Ishikawa (cell line): ENCODE measurements around the gene CCDC78.

Experiments used
- CEBPB ChIP-seq: IDR thresholded peaks from 2 replicates; pipeline ENCODE4 v1.6.1; 2012
- CREB1 ChIP-seq: IDR thresholded peaks from 2 replicates; pipeline ENCODE4 v1.6.1; 2012; ENCODE audit warnings: low read depth
- EGR1 ChIP-seq: IDR thresholded peaks from 2 replicates; pipeline ENCODE4 v1.6.1; 2012
- EP300 ChIP-seq: IDR thresholded peaks from 2 replicates; pipeline ENCODE4 v1.6.1; 2012; ENCODE audit warnings: borderline replicate concordance
- FOXM1 ChIP-seq: IDR thresholded peaks from 2 replicates; pipeline ENCODE4 v1.6.1; 2012; ENCODE audit warnings: low read depth, borderline replicate concordance
- NFIC ChIP-seq: IDR thresholded peaks from 2 replicates; pipeline ENCODE4 v1.6.1; 2012
- RAD21 ChIP-seq: IDR thresholded peaks from 2 replicates; pipeline ENCODE4 v1.6.1; 2012; ENCODE audit warnings: low read depth
- TAF1 ChIP-seq: IDR thresholded peaks from 2 replicates; pipeline ENCODE4 v1.6.1; 2012; ENCODE audit warnings: low read depth, mild to moderate bottlenecking
- TCF12 ChIP-seq: IDR thresholded peaks from 2 replicates; pipeline ENCODE4 v1.6.1; 2012; ENCODE audit warnings: low read depth
- TEAD4 ChIP-seq: IDR thresholded peaks from 2 replicates; pipeline ENCODE4 v1.6.1; 2012
- USF1 ChIP-seq: IDR thresholded peaks from 2 replicates; pipeline ENCODE4 v1.6.1; 2012
- YY1 ChIP-seq: IDR thresholded peaks from 2 replicates; pipeline ENCODE4 v1.6.1; 2012; ENCODE audit warnings: low read depth
- ZBTB7A ChIP-seq: IDR thresholded peaks from 2 replicates; pipeline ENCODE4 v1.6.1; 2012; ENCODE audit warnings: low read depth
- TF ChIP-seq, protein P1 (sequence below): IDR thresholded peaks from 2 replicates; pipeline ENCODE4 v1.6.1; 2012
- TF ChIP-seq, protein P2 (sequence below): IDR thresholded peaks from 2 replicates; pipeline ENCODE4 v1.6.1; 2012; ENCODE audit warnings: low read depth, mild to moderate bottlenecking

Gene CCDC78

DNA sequence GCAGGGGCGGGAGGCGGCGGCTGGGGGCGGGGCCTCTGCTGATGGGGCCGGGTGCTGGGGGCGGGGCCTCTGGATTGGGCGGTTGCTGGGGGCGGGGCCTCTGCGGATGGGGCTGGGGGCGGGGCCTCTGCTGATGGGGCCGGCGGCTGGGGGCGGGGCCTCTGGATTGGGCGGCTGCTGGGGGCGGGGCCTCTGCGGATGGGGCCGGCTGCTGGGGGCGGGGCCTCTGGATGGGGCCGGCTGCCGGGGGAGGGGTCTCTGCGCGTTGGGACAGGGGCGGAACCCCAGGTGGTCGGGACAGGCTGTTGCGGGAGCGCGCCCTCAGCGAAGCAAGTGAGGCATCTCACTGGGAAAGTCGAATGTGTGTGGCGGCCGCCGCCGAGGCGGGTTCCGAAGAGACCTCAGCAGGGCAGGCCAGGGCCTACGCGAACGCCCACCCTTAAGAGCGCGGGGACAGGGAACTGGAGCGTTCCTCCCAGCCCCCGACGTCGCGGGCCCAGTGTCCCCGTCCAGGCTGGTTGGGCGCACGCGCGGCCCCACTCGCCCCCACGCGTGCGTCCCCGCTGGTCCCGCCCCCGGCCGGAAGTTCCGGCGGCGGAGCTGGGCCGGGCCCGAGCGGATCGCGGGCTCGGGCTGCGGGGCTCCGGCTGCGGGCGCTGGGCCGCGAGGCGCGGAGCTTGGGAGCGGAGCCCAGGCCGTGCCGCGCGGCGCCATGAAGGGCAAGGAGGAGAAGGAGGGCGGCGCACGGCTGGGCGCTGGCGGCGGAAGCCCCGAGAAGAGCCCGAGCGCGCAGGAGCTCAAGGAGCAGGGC is 46.2 kb downstream of the CCDC78 start, which contains the start of gene STUB1:
TSS of gene STUB1 (plus strand) at position 597 of the 811 bp plus-strand sequence. CDS start at position 713, 116 bp downstream.
- TF ChIP-seq EP300 (no peak), FOXM1 (no peak), YY1 (no peak), USF1 (no peak), EGR1 (peak; percentile 69), CREB1 (no peak), NFIC (no peak), CEBPB (no peak), TAF1 (peak; percentile 77), ZBTB7A (peak; percentile 72; the same call in 1 of the 2 replicates), RAD21 (no peak), TEAD4 (0 out of 2 replicates have a peak, but pooled peaks have one; percentile 20), TCF12 (no peak)
- TF ChIP-seq, protein P1, sequence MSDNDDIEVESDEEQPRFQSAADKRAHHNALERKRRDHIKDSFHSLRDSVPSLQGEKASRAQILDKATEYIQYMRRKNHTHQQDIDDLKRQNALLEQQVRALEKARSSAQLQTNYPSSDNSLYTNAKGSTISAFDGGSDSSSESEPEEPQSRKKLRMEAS, result peak; percentile 66
- TF ChIP-seq, protein P2, sequence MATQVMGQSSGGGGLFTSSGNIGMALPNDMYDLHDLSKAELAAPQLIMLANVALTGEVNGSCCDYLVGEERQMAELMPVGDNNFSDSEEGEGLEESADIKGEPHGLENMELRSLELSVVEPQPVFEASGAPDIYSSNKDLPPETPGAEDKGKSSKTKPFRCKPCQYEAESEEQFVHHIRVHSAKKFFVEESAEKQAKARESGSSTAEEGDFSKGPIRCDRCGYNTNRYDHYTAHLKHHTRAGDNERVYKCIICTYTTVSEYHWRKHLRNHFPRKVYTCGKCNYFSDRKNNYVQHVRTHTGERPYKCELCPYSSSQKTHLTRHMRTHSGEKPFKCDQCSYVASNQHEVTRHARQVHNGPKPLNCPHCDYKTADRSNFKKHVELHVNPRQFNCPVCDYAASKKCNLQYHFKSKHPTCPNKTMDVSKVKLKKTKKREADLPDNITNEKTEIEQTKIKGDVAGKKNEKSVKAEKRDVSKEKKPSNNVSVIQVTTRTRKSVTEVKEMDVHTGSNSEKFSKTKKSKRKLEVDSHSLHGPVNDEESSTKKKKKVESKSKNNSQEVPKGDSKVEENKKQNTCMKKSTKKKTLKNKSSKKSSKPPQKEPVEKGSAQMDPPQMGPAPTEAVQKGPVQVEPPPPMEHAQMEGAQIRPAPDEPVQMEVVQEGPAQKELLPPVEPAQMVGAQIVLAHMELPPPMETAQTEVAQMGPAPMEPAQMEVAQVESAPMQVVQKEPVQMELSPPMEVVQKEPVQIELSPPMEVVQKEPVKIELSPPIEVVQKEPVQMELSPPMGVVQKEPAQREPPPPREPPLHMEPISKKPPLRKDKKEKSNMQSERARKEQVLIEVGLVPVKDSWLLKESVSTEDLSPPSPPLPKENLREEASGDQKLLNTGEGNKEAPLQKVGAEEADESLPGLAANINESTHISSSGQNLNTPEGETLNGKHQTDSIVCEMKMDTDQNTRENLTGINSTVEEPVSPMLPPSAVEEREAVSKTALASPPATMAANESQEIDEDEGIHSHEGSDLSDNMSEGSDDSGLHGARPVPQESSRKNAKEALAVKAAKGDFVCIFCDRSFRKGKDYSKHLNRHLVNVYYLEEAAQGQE, result no peak

- TF ChIP-seq TAF1, result peak; percentile 34; the same call in 1 of the 2 replicates
- TF ChIP-seq TCF12, result peak; percentile 32; the same call in 1 of the 2 replicates
- peak; percentile 69 for TF ChIP-seq USF1
- TF ChIP-seq YY1, result peak; percentile 69; the same call in 1 of the 2 replicates
- no peak; the same call in 1 of the 2 replicates for TF ChIP-seq NFIC
- TF ChIP-seq, protein P1, result peak; percentile 87
- TF ChIP-seq ZBTB7A, result peak; percentile 79
- no peak for TF ChIP-seq CEBPB
- TF ChIP-seq EP300, result no peak
These were observed 47.1 kb downstream of the CCDC78 start for GRCh38 chr16:678858-679813.

- TF ChIP-seq EGR1 (no peak), YY1 (no peak)
These were observed 47.9 kb downstream of the CCDC78 start for GRCh38 chr16:678209-678857.

- TF ChIP-seq FOXM1, result no peak
- TF ChIP-seq TAF1, result no peak
- TF ChIP-seq, protein P1, result no peak
These were observed 48.7 kb downstream of the CCDC78 start for GRCh38 chr16:677316-678190.

DNA sequence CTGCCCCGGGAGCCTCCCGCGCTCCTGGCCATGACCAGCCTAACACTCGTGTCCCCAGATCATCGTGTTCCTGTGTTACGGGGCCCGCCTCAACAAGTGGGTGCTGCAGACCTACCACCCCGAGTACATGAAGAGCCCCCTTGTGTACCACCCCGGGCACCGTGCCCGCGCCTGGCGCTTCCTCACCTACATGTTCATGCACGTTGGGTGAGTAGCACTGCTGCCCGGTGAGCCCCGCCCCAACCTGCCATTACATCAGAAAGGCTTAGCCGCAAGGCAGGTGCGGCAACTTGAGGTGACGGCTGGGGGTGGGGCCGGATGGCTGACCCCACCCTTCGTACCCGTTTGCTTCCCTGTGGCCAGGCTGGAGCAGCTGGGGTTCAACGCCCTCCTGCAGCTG is 49.3 kb downstream of the CCDC78 start:
- TF ChIP-seq USF1 (no peak), RAD21 (no peak), ZBTB7A (no peak), CEBPB (no peak), FOXM1 (no peak), EP300 (no peak), CREB1 (no peak)
- TF ChIP-seq, protein P2, result no peak
